ENCODE results near the gene CNGA1. TPM values are rescaled to one million over a fixed set of nuclear protein-coding genes. Genes with fewer than 3 reads are reported as not detected.

The CNGA1 gene
- total and polyA plus RNA-seq, 8 donors: 0.67 to 3.2 (median 1.4) TPM

DNA sequence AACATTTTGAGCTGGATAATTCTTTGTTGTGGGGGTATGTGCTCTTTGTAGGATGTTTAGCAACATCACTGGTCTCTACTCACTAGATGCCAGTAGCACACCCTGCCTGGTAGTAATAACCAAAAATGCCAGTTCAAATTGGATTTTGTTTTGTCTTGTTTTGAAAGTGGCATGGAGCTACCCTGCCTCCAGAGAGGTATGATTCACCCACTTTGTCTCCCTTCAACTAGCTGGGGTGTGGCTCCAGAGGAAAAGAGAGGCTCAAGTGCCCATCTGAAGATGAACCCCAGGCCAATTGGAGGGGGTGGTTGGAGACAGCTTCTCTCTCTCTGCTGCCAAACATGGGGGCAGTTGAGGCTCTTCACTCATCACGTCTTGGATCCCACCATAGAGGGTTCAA lies 34.6 kb upstream of the CNGA1 start:
- Histone ChIP-seq H3K9me3 (no peaks in the 10 kb centered on the region), H3K27ac (no peak overlapping the region), H3K36me3 (no peaks in the 10 kb centered on the region), H3K4me3 (no peak overlapping the region), H3K4me1 (peaks cover 0 to 12% (median 10%) of the 10 kb centered on the region in 3 donors), H3K27me3 (no peaks in the 10 kb centered on the region)
- FAIRE-seq: no peak
- 85 to 100% methylated on average over 1 of the region's 1 CpG for WGBS, 2 donors
- TF ChIP-seq, protein P1, sequence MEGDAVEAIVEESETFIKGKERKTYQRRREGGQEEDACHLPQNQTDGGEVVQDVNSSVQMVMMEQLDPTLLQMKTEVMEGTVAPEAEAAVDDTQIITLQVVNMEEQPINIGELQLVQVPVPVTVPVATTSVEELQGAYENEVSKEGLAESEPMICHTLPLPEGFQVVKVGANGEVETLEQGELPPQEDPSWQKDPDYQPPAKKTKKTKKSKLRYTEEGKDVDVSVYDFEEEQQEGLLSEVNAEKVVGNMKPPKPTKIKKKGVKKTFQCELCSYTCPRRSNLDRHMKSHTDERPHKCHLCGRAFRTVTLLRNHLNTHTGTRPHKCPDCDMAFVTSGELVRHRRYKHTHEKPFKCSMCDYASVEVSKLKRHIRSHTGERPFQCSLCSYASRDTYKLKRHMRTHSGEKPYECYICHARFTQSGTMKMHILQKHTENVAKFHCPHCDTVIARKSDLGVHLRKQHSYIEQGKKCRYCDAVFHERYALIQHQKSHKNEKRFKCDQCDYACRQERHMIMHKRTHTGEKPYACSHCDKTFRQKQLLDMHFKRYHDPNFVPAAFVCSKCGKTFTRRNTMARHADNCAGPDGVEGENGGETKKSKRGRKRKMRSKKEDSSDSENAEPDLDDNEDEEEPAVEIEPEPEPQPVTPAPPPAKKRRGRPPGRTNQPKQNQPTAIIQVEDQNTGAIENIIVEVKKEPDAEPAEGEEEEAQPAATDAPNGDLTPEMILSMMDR (IDR thresholded peaks at IDR 0.05): no peak
- intact Hi-C loops (cut with DNase I): no loop called here
- no peak for ATAC-seq
- DNase-seq: no peak

DNA sequence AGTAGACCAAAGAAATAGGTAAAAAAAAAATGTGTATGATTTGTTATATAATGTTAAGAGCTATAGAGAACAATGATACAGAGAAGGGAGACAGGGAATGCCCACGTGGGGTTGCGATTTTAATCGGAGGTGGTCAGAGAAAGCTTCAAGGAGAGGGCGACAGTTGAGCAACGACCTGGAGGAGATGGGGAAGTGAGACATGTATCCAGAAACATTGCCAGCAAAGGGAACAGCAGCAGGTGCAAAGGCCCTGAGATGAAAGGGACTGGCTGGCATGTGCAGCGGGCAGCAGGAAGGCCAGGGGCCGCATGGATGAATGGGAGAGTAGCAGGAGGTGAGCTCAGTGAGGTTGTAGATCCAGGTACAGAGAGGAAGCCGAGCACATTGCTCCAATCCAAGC lies 33.0 kb upstream of the CNGA1 start:
- TF ChIP-seq, protein P1 (IDR thresholded peaks at IDR 0.05): no peak
- WGBS, 2 donors: 87 to 90% methylated on average over 8 of the region's 8 CpGs
- H3K4me1 ChIP-seq: peaks cover 0 to 12% (median 10%) of the 10 kb centered on the region in 3 donors
- FAIRE-seq (no peak), DNase-seq (no peak), ATAC-seq (no peak)
- H3K4me3 ChIP-seq: no peak overlapping the region
- H3K36me3 ChIP-seq: no peaks in the 10 kb centered on the region
- H3K9me3 ChIP-seq: no peaks in the 10 kb centered on the region
- H3K27me3 ChIP-seq: no peaks in the 10 kb centered on the region
- H3K27ac ChIP-seq: no peak overlapping the region
- intact Hi-C loops (cut with DNase I): no loop called here

DNA sequence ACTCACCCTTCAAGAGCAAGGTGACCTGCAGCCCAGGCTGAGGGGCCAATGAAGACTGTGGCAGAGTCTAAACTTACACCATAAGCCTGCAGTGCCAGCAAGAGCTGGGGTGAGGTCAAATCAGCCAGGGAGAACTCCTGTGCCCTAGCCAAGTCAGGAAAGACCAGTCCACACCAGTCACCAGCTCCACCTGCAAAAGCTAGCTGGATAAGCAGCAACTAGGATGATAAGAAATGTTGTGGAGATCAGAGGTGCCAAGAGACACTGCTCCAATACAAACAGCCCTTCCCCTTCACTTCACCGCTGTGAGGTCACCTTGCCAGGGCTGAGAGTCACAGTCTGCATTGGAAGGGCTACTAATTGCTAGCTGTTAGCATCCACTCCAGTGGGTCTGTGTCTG lies 31.4 kb upstream of the CNGA1 start:
- Histone ChIP-seq H3K4me3 (no peak overlapping the region), H3K9me3 (no peaks in the 10 kb centered on the region), H3K36me3 (no peaks in the 10 kb centered on the region), H3K4me1 (peaks cover 0 to 18% (median 10%) of the 10 kb centered on the region in 3 donors), H3K27ac (peak overlapping the region in 2 of 4 donors; percentile 27 to 51), H3K27me3 (no peaks in the 10 kb centered on the region)
- DNase-seq (peak in 4 of 6 donors; percentile 28 to 42 (median 36)), ATAC-seq (peak; percentile 87 to 95 (median 92)), FAIRE-seq (no peak)
- TF ChIP-seq, protein P1 (IDR thresholded peaks at IDR 0.05): no peak
- intact Hi-C loops (cut with DNase I): no loop called here
- WGBS, 2 donors: 14 to 21% methylated on average over 1 of the region's 1 CpG

DNA sequence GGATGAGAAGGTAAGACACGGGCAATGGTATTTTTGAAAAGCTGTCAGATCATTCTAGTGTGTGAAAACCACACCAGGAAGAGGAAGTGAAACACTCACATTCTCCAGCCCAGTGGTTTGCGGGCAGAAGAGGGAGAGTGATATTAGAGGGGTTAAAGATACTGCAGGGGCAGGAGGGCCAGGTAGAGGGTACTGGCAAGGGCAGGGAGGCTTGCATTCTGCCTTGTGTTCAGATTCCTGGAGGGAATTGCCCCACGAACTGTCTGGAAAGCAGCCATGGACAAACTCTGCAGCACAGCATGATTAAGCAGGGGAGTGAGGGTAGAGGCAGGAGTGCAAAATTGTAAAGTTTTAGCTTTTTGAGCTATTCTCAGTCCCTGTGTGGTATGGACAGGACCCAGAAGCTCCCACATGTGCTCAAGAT lies 31.0 kb upstream of the CNGA1 start:
- peak; percentile 36 to 73 (median 58) for ATAC-seq
- 29 to 34% methylated on average over 3 of the region's 3 CpGs for WGBS, 2 donors

DNA sequence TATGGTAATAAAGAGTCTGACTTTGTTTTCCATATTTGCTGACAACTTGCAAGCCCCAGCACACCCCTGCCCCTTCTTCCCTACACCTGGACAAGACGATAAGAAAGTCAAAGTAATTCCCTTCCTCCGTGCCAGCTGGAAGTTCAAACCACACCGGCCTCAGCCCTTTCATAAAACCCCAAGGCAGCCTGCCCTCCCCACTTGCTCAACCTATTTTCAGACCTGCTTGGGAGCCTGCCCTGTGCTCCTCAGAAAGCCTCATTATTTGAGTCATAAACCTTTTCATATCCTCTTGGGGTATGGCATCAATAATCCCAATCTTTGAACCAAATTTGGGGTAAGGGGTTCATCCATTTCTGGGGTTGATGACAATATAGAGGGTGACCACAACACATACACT lies 29.6 kb upstream of the CNGA1 start:
- no peak for FAIRE-seq
- Histone ChIP-seq H3K27me3 (no peaks in the 10 kb centered on the region), H3K36me3 (no peaks in the 10 kb centered on the region), H3K9me3 (no peaks in the 10 kb centered on the region), H3K4me1 (peaks cover 0 to 24% (median 10%) of the 10 kb centered on the region in 3 donors), H3K27ac (no peak overlapping the region), H3K4me3 (no peak overlapping the region)
- 37 to 41% methylated on average over 3 of the region's 3 CpGs for WGBS, 2 donors
- intact Hi-C loops (cut with DNase I): no loop called here
- TF ChIP-seq, protein P1 (IDR thresholded peaks at IDR 0.05): no peak
- ATAC-seq: no peak
- DNase-seq: no peak

More for the DNA sequence above, 31.0 kb upstream of the CNGA1 start:
- DNase-seq (peak in 1 of 6 donors; percentile 15), FAIRE-seq (no peak)
- Histone ChIP-seq H3K9me3 (no peaks in the 10 kb centered on the region), H3K4me1 (peaks cover 0 to 21% (median 10%) of the 10 kb centered on the region in 3 donors), H3K27me3 (no peaks in the 10 kb centered on the region), H3K36me3 (no peaks in the 10 kb centered on the region), H3K27ac (peak overlapping the region in 2 of 4 donors; percentile 27 to 51), H3K4me3 (no peak overlapping the region)
- TF ChIP-seq, protein P1 (IDR thresholded peaks at IDR 0.05): no peak
- intact Hi-C loops (cut with DNase I): no loop called here

All from pancreas (tissue), 10 donors.